Measurements from ENCODE around the gene SYNDIG1L. TPM values are rescaled to one million over a fixed set of nuclear protein-coding genes. Genes with fewer than 3 reads are reported as not detected.

SYNDIG1L gene
- total and polyA plus RNA-seq, 2 of the 8 experiments (the other 6 are each of a cell fraction or from before 2014, with no cell fraction given): 3.0 to 3.2 TPM

- Histone ChIP-seq H2BK12ac (ENCODE audit: low read depth, low read length) (no peak overlapping the region), H3K18ac (ENCODE audit: extremely low read depth, low read length) (no peak overlapping the region), H3K23ac (ENCODE audit: insufficient read length) (no peak overlapping the region), H3K4me1 (replicated peaks in 1 of 4; ENCODE audit: control insufficient read depth in 3 of 4, insufficient read depth in 4 of 4, low read length in 3 of 4) (peaks cover 0 to 10% (median 9%) of the 10 kb centered on the region in 4 experiments; a peak in 6 of 7 replicates), H3K4ac (replicated peaks; ENCODE audit: insufficient read length, low read depth, low read length) (no peak overlapping the region), H2BK120ac (replicated peaks; ENCODE audit: low read depth, low read length) (no peak overlapping the region), H2BK15ac (ENCODE audit: low read length) (no peak overlapping the region), H3K9ac (replicated peaks in 1 of 4; ENCODE audit: extremely low read depth in 1 of 4, low read depth in 3 of 4, low read length in 3 of 4) (no peak overlapping the region), H3K79me2 (ENCODE audit: control insufficient read depth in 1 of 2, insufficient read depth in 2 of 2, low read length in 2 of 2) (no peaks in the 10 kb centered on the region), H2AFZ (ENCODE audit: low read length) (no peak overlapping the region), H2AK5ac (ENCODE audit: low read depth, low read length) (no peak overlapping the region), H4K8ac (ENCODE audit: extremely low read depth, insufficient read depth, low read length) (peak overlapping the region; percentile 35), H4K5ac (ENCODE audit: insufficient read length, low read depth, low read length) (no peak overlapping the region), H3K56ac (replicated peaks; ENCODE audit: insufficient read length, low read depth, low read length) (no peak overlapping the region), H3K14ac (ENCODE audit: insufficient read length) (no peak overlapping the region), H3K4me3 (ENCODE audit: extremely low read depth in 1 of 4, insufficient read depth in 2 of 4, low read depth in 3 of 4, low read length in 4 of 4) (no peak overlapping the region), H4K91ac (replicated peaks; ENCODE audit: insufficient read length, low read length) (no peak overlapping the region), H3K27ac (ENCODE audit: low read depth, low read length) (no peak overlapping the region), H3K9me3 (ENCODE audit: insufficient read depth in 2 of 2, low read depth in 1 of 2, low read length in 1 of 2) (no peaks in the 10 kb centered on the region), H2BK20ac (ENCODE audit: low read length) (no peak overlapping the region), H2BK5ac (ENCODE audit: low read depth, low read length) (no peak overlapping the region), H3K27me3 (replicated peaks in 1 of 4; ENCODE audit: control insufficient read depth in 3 of 4, extremely low read depth in 1 of 4, insufficient read depth in 3 of 4, low read length in 3 of 4) (no peaks in the 10 kb centered on the region), H3K36me3 (ENCODE audit: control insufficient read depth in 2 of 4, insufficient read depth in 4 of 4, low read length in 3 of 4) (no peaks in the 10 kb centered on the region), H4K20me1 (replicated peaks in 1 of 2; ENCODE audit: control insufficient read depth in 1 of 2, insufficient read depth in 2 of 2, low read length in 2 of 2) (no peaks in the 10 kb centered on the region), H3K4me2 (ENCODE audit: insufficient read depth in 1 of 2, low read depth in 2 of 2, low read length in 2 of 2) (no peak overlapping the region), H3K23me2 (ENCODE audit: low read depth, low read length) (no peaks in the 10 kb centered on the region; the same call in 1 of the 2 replicates), H3K79me1 (ENCODE audit: low read depth, low read length) (no peaks in the 10 kb centered on the region)
- ChIA-PET CTCF (ENCODE audit: partially characterized antibody) (interaction anchor here (0.7 to 2.0 kb wide), 8 partner anchors 8 to 113 kb away, joined by 3 to 6 read pairs (median 4); partner anchors contain the start of gene ABCD4), POLR2A (ENCODE audit: partially characterized antibody) (interaction anchor here (1.0 to 1.2 kb wide), 3 partner anchors 22 to 60 kb away, joined by 3 to 4 read pairs (median 3); no protein-coding TSS in a partner anchor)
- FAIRE-seq: no peak
- DNase-seq (ENCODE audit: low read depth in 1 of 2, low spot score in 2 of 2): no peak
- 95% methylated on average over 17 of the region's 17 CpGs; no CpG with 5 or more reads in 1 of the 2 experiments for WGBS, 2 experiments (ENCODE audit: extremely low coverage in 1 of 2, insufficient coverage in 1 of 2, insufficient read length in 1 of 2, insufficient replicate concordance in 2 of 2, low coverage in 1 of 2, low lambda C conversion rate in 2 of 2, missing lambda C conversion rate in 1 of 2)
- TF ChIP-seq SIN3A (conservative IDR thresholded peaks at IDR 0.05 in 1 of 2, IDR thresholded peaks at IDR 0.05 in 1 of 2; ENCODE audit: low read depth in 1 of 2, low read length in 2 of 2): no peak
- TF ChIP-seq GABPA (IDR thresholded peaks at IDR 0.05; ENCODE audit: borderline replicate concordance, insufficient read depth, low read length): no peak
- TF ChIP-seq SIRT6 (IDR thresholded peaks at IDR 0.05; ENCODE audit: low read length): no peak
- TF ChIP-seq FOSL1 (IDR thresholded peaks at IDR 0.05; ENCODE audit: insufficient read depth, low read depth, low read length): no peak
- no peak for TF ChIP-seq RFX5 (IDR thresholded peaks at IDR 0.05; ENCODE audit: borderline replicate concordance, low read depth, low read length)
- TF ChIP-seq POU5F1 (IDR thresholded peaks at IDR 0.05; ENCODE audit: low read depth, low read length): no peak
These were observed 18.8 kb downstream of the SYNDIG1L start for GRCh38 chr14:74407021-74407800.

Data from H1 (cell line).